Occipital lobe (tissue), 2 donors: ENCODE results near the gene TXNIP. TPM values are rescaled to one million over a fixed set of nuclear protein-coding genes. Genes with fewer than 3 reads are reported as not detected.

Experiments
- DNase-seq: peaks from one replicate; lab custom pipeline; 2025; lab: John Stamatoyannopoulos, UW
- total RNA-seq: library from RNA; depleted of rRNA; stranded (reverse); fragments of >200 nt; gene quantifications from one replicate; pipeline ENCODE4 v1.2.3, GENCODE V29; 2014

The TXNIP gene
- total RNA-seq, 1 donor from 2014 or later: 317 TPM

DNA sequence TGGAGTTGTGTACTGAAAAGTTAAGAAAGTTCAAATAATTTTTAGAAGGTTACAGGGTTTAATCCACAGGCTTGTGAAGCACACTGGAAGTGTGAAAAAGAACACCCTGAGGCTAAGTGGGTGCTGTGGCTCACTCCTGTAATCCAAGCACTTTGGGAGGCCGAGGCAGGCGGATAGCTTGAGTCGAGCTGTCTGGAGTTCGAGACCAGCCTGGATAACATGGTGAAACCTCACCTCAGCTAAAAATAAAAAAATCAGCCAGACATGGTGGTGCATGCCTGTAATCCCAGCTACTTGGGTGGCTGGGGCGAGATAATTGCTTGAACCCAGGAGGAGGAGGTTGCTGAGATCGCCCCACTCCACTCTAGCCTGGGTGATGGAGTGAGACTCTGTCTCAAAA lies 9.8 kb downstream of the TXNIP start:
- no peak for DNase-seq

DNA sequence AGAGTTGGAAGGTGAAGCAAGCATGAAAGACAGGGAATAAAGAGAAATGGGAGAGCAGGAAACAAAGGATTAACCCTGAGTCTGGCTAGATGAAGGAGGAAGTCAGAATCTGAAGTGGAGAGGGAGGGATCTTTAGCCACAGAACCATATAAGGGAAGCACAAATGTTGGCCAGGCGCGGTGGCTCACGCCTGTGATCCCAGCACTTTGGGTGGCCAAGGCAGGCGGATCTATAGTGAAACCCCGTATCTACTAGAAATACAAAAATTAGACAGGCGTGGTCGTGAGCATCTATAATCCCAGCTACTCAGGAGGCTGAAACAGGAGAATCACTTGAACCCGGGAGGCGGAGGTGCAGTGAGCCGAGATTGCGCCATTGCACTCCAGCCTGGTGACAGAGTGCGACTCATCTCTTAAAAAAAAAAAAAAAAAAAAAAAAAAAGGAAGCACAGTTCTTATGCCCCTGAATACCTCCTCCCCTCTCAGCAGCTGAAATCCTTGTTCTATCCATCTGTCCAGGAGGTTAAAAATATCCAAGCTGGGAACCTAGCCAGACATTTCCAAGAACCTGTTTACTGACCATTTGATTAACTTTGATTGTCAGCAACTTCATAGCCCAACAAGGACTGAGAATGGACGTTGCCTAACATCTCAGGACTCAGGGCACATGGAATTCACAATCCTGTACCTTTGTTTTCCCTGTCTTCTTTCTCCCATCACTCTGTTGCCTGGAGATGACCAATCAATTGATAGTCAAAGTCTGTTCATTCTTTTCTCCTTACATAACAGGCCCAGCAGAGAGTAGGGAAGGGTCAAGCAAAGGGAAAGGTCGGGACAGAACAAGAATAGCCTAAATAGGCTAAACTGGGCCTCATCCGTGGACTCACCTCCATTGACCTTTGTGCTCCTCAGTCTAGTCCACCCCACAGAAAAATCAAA lies 10.6 kb downstream of the TXNIP start:
- DNase-seq: no peak

DNA sequence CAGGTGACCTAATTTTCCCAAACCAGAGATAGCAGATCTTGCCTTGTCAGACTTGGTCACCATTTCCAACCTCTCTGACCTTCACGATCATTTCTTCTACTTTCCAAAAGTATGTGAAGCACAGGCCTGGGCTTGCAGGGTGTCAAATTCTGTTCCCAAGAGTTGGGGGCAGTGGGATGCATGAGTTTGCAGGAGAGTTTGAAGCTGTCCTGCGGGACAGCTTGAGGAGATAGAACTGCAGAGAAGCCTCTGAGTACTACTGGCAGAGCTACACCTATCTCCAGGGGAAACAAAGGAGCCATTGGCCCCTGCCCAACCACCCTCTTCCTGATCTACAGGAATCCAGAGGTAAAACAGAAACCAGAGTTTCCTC lies 11.3 kb downstream of the TXNIP start:
- DNase-seq: no peak

DNA sequence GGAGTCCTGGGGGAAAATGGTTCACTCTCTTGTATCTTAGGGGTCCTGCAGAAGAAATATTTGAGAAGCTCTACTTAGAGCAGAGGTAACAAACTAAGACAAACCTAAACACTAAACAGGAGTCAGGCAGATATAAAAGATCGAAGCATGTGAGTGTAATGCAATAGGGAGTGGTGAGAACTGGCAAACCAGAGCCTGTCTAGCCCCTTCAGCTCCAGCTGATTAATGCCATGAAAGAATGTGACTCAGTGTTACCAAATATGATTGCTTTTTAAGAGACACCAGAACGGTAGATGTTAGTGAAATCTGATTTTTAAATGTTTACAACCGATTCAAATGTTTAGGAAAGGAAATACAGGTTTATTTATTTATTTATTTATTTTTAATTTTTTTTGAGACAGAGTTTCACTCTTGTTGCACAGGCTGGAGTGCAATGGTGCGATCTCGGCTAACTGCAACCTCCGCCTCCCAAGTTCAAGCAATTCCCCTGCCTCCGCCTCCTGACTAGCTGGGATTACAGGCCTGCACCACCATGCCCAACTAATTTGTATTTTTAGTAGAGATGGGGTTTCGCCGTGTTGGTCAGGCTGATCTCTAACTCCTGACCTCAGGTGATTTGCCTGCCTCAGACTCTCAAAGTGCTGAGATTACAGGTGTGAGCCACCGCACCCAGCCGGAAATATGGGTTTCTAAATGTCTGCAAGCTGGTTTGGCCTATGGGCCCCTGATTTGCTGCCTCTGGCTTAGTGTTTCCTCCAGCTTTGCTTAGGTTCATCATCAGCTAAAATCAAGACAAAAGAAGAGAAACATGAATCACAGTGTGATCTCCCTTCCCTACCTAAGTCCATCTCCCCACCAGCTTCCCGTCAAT lies 12.2 kb downstream of the TXNIP start:
- no peak for DNase-seq

DNA sequence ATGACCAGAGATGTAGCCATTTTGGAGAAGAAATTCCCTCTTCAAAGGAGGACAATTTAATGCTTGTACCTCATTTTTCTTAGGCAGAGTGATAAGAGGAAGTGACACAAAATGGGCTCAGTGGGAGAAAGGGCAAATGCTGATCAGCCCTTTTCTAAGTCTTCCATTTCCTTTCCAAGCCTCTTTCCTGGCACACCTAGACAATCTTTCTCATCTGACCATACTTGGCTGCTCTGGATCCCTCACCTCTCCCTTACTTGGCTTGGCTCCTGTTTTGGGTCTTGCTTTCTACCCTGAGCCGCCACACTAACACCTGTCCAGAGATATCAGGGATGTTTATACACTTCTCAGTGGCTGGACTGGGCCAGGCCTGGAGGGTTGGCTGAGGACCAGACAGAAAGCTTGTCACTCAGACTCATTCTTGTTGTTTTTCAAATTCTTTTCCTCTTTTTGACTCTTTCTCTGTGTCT lies 13.1 kb downstream of the TXNIP start:
- no peak for DNase-seq

DNA sequence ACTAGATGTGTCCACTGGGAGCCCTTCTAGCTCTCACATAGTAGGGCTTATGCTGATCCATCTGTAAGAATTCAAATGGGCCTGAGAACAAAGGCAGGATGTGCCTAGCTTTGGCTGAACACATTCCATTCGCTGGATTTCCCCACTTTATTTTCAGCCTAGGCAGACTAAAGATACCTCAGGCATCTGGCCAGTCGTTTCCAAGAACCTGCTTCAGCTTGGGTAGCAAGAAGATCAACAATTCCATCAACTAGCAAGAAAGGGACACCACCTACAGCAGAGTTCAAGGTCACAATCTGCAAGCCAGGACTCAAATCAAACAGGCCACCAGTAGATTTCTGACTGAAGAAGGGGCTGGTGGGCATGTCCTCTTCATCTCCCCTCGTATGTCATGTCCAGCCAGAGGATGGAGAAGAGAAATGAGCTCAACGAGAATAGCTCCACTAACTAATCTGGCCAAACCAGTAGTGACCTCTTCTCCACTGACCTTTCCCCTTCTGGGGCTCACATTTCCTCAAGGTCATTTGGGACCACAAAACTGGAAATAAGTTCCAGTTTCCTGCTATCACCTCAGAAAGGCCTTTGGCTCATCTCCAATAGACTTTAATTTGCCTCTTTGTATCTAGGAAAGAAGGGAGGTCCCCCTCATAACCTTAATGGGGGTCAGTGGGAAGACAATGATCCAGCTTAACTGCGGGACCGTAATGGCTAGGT lies 14.2 kb downstream of the TXNIP start:
- DNase-seq: no peak

DNA sequence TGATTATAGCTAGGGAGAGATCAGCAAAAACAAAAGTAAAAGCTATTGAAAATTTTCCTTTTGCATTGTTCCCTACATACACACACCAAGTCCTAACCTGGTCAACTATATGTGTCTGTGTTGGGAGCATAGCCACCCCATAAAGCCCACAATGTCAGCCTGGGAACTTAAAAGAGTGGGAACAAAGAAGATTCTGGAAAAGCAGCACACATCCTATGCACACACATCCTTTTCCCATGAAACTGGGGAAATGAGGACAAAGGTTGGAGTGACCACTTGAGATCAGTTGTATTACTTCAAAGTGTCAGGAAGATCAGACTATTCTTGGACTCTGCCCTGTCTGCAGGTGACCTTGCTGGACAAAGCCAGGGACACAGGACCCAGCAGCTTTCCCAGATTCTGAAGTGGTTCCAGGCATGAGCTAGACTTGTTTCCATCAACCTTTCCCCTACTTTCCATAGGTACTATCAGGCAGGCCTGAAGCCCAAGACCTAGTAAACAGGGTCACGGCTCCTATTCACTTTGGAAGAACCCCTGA lies 15.9 kb downstream of the TXNIP start:
- DNase-seq: no peak

DNA sequence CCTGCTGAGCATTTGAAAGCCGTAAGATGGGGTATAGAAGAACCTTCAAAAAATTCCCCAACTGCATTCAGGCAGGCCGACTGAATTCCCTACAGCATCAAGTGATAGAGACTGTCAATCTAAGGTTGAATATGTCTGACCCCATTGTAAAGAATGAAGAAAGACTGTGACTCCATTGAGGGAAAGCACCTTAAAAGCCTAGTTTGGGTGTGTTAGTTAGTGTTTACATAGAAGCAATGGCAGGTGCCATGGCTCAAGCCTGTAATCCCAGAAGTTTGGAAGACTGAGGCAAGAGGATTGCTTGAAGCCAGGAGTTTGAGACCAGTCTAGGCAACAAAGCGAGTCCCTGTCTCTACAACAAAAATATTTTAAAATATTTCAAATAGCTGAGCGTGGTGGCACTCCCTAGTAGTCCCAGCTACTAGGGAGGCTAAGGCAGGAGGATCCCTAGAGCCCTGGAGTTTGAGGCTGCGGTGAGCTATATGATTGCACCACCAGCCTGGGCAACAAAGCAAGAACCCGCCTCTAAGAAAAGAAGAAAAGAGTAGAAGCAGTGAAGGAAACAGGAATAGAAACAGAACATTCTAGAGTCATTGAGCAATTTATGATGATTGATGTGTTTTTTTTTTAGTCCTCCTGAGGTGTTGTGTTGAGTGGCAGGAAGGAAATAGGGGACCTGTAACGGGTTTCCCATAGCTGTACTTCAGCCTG lies 16.5 kb downstream of the TXNIP start:
- DNase-seq: no peak

DNA sequence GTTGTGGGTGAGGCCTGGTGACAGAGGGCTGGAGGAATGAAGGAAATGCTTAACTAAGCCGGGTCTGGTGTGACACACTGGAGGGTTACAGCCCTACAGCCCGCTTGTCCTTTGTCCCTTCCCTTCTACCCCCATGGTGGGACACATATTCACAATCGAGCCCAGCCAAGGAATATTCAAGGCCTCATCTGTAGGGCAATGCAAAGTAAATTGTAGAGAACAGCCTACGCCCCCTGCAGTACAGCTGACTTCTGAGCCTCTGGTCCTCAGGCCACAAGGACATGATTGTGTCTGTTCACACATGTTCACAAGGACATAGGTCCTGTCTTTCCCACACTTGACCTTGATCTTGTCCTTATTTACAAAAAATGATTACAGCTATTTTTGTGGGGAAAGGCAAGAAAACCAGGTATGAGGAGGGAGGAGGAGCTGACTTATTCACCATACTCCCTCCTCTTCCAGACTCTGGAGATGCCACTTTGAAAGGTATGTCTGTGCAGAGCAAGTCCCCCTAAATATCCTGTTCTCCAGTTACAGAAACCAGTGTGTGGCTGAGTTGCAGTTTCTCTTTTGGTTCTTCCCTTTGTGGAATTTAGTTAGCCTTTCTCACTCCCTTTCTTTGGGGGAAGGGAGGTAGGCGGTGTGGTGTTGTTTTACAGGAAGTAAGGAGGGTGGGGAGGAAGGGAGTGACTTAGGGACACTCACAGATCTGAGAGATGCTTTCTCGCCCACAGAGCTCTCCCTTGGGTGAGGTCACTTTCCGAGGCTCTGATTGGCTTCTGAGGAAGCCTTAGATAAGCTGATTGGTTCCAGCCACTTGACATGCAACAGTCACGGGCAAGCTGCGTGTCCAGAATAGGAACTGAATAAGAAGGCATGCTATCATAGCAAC lies 17.3 kb downstream of the TXNIP start:
- DNase-seq: peak; percentile 92

DNA sequence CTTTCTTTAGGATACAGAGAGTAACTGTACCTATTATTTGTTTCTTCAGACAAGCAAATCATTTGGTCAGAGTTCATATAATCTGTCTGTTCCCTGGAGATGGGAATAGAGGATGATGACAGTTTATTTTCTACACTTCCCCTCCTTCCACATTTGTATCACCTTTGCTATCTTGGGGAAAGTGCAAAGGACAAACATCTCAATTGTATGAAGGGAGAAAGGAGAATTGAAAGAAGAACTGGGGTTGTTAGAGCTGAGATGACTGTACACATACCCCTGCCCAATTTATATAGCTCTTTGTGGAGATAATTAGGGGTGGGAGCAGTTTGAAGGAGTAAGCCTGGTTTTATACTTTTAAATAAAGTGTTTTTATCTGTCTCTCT lies 17.9 kb downstream of the TXNIP start:
- no peak for DNase-seq

DNA sequence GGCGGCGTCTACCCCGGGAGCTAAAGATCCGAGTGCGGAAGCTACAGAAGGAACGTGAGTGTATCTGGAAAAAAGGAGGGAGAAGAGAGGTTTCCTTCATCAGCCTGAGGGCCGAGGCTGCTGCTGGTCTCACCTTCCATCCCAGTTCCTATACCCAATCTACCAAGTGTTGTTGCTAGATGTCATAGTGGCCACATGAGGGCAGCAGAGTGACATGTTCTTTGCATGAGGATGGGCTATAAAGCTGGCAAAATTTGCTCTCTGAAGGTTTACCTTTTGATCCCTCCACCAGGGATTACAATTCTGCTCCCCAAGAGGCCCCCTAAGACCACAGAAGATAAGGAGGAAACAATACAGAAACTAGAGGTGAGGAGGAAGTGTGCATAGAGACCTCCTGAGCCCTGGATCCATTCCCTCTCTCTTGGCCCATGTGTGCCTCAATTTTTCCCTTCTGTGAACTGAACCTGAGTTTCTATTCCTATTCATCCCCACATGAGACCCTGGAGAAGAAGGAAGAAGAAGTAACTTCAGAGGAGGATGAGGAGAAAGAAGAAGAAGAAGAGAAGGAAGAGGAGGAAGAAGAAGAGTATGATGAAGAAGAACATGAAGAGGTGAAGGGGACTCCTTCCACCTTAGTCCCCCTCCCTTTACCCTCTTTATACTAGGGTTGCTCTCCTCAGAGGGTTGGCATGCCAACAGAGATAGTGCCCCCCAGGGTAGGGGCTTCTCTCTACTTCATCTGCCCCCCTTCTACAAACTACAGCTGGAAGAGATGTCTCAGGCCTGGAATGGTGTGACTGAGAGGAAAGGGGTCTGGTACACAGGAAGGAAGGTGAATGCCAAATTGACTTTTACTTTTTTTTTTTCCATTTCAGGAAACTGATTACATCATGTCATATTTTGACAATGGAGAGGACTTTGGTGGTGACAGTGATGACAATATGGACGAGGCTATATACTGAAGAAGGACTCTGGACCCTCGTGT lies 18.6 kb downstream of the TXNIP start:
- peak; percentile 70 for DNase-seq

DNA sequence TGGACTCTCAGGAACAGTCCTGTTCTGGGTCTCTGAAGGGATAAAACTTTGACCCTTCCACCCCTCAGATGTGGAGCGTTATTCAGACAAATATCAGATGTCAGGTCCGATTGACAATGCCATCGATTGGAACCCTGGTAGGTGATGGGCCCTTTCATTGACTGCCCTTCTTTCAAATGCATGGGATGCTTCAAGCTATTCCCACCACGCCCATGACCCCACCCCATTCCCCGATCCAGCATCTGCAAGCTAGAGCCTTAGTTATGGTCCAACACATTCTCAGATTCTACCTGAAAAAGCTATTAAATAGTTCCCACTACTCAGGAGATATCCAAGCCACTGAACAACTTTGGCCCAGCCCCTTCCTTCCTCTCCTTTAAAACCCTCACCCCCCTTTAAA lies 19.4 kb downstream of the TXNIP start:
- DNase-seq: no peak

DNA sequence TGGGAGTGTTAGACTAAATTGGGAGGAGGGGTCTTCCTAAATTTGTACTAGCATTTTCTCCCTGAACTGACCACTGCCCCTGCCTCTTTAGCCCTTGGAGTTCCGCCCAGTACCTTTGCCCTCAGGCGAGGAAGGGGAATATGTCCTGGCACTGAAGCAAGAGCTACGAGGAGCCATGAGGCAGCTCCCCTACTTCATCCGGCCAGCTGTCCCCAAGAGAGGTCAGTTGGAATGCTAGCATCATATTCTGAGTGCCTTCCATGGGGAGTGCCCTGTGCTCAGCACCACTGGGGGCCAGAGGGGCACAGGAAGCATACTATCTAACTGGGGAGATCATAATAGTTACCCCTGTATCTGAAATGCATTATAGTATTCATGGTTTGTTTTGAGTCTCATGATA lies 21.2 kb downstream of the TXNIP start:
- no peak for DNase-seq

DNA sequence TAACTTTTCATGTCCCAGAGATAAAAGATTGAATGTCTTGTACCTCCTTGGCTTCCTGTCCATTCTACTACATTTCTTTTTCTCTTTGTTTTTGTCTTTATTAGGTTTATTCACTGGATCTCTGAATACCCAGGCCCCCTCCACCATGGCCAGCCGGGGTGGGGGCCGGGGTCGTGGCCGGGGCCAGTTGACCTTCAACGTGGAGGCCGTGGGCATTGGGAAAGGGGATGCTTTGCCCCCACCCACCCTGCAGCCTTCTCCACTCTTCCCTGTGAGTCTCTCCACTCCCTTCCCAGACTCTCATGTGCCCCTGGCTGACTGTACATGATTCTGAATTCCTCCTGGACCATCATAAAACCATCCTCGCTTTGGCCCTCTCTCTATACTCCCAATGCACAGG lies 21.7 kb downstream of the TXNIP start:
- DNase-seq: no peak

DNA sequence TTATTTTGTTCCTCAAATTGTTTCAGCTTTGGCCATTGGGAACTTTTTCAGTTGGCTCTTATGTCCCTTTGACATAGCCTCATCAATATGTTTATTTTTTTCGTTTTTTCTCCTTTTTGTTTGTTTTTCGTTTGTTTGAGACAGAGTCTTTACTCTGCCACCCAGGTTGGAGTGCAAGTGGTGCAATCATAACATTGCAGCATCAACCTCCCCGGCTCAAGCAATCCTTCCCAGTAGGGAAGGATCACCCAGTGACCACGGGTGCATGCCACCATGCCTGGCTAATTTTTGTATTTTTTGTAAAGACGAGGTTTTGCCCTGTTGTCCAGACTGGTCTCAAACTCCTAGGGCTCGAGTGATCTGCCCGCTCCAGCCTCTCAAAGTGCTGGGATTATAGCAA lies 23.8 kb downstream of the TXNIP start:
- no peak for DNase-seq

DNA sequence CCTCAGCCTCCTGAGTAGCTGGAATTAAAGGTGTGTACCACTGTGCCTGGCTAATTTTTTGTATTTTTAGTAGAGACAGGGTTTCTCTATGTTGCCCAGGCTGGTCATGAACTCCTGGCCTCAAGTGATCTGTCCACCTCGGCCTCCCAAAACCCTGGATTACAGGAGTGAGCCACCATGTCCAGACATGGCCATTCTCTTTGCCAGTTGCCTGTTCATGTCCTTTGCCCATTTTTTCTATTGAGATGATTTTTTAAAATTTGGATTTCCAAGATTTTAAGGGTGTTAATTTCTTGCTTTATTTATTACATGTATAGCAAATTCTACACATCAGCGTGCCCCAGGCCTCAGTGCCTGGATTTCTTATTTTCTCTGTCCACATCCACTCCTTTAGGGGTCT lies 29.1 kb downstream of the TXNIP start:
- DNase-seq: no peak

DNA sequence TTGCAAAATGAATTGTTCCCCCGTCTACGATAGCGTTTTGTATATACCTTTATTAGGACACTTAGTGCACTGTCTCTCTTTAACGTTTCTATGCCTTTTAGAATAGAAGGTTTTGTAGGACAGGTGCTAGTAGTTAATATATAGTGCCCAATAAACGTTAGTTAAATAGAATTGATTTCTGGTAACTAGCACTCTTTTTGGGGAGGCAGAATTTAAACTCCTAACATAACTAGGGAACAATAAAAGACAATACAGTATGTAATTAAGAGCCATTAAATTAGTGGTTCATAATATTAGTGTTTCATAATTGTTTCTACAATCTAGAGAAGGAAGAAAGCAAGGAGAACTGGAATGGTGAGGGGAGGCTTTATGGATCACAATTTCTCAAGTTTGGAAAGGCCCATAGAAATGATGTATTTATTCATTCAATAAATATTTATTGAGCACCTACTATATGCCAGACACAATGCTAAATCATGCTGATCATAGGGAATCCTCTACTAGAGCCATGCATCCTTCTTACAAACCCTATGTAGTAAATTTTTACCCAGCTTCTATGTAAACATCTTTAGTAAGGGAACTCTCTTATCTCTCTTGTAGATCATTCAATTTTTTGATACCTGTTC lies 31.1 kb downstream of the TXNIP start:
- no peak for DNase-seq
